ENCODE data around the gene PSG6.
"Not testable (repeated sequence)": the region's sequence is repeated elsewhere in the genome, so short reads cannot be mapped to it uniquely, and the experiment has no call there.

- not testable (repeated sequence) for TF ChIP-seq POLR2AphosphoS5 (IDR thresholded peaks at IDR 0.05; ENCODE audit: low read depth, low read length); POLR2A (IDR thresholded peaks at IDR 0.05; ENCODE audit: low read depth, low read length); TAF1 (IDR thresholded peaks at IDR 0.05; ENCODE audit: borderline replicate concordance, low read depth, low read length)
These were observed 64.9 kb downstream of the PSG6 start for GRCh38 chr19:42852821-42853220.
